ENCODE data around the gene POLR2L.

POLR2L gene

DNA sequence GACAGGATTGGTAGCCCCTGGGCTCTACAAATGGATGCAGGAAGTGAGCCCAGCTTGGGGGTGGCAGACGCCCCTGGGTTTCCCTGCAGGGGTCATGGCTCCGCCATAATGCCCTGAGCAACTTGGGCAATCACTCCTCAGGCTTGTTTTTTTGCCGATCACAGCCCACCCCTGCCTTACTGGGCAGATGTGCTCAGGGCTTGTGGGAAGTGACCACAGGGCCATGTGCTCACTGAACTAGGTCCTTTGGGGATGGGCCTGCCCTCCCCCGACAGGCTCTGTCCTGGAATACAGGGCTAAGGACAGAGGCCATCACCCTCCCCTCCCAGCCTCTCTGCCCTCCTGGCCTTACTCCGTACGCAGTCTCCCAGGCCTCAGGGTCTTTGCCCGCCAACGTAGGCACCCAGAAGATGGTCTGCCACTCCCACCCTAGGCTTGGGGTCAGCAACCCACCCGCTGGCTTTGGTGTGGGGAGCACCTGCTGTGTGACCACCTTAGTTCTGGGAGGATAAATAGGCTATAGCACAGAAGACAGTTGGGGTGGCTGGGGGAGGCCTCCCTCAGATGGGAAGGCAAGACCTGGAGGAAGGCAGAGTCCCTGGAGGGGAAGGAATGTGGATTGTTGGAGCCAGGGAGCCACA lies 28.8 kb downstream of the POLR2L start:
- TF ChIP-seq JUND (IDR thresholded peaks at IDR 0.05; ENCODE audit: low read depth): no peak
- in situ Hi-C loops (cut with HindIII; ENCODE audit: low pct_unique_long_range_greater_than_20kb, low sequenced_read_pairs): no loop called here
- DNase-seq (ENCODE audit: low read depth in 1 of 2, low spot score in 1 of 2): no peak

DNA sequence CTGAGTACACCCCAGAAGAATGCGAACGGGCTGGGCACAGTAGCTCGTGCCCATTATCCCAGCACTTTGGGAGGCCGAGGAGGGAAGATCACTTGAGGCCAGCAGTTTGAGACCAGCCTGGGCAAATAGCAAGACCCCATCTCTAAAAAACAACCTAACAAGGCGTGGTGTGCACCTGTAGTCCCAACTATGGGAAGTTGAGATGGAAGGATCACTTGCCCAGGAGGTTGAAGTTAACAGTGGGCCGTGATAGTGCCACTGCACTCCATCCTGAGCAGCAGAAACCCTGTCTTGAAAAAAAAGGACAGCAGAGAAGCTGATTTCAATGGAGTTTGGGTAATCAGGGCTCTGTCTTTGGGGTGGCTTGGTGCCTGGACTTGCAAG lies 29.3 kb downstream of the POLR2L start:
- no peak for TF ChIP-seq JUND (IDR thresholded peaks at IDR 0.05; ENCODE audit: low read depth)
- no peak for DNase-seq (ENCODE audit: low read depth in 1 of 2, low spot score in 1 of 2)

DNA sequence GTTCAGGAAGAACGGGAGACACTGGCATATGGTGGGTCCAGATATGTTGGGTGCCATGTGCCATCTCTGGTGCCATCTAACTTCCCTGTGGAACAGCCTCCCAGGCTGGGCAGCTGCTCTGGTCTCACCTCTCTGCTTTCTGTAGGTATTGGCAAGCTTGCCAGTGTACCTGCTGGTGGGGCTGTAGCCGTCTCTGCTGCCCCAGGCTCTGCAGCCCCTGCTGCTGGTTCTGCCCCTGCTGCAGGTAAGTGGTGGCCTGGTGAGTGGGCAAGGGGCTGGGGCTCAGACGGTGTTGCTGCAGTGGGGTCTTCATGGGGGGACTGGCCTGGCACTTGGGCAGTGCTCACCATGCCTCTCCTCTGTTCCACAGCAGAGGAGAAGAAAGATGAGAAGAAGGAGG lies 29.9 kb downstream of the POLR2L start:
- in situ Hi-C loops (cut with HindIII; ENCODE audit: low pct_unique_long_range_greater_than_20kb, low sequenced_read_pairs): no loop called here
- no peak for DNase-seq (ENCODE audit: low read depth in 1 of 2, low spot score in 1 of 2)
- no peak for TF ChIP-seq JUND (IDR thresholded peaks at IDR 0.05; ENCODE audit: low read depth)

More for the DNA sequence above, 29.3 kb downstream of the POLR2L start:
- in situ Hi-C loops (cut with HindIII; ENCODE audit: low pct_unique_long_range_greater_than_20kb, low sequenced_read_pairs): no loop called here

DNA sequence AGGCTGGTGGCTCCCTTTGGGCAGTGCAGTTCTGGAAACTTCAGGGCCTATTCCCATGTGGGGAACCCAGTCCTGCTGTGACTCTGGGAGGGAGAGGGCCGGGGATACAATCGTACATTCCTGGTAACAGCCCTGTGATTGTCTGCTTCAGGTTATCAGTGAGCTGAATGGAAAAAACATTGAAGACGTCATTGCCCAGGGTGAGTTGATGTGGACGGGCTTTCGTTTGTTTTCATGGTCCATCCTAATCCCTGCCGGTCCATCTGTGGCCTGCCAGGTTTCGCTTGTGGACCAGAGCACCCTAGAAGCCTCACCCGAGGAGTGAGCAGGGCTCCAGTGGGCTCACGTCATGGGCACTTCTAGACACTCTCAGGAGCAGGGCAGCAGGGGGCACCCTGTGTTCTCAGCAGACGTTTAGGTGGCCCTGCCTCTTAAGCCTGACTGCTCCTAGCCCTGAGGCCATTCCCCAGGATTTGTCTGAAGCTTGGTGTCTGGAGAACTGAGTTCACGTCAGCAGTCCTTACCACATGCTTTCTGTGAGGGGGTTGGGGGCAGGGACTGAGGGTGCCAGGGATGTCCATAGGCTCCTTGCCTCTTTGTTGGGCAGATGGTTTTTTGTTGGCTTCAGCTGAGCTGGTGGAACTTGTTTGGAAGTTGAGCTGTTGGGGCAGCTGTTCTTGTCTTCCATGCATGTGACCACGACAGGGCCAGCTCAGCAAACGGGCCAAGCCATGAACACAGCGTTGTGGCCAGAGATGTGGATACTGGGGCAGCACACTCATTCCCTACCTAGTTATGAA lies 30.7 kb downstream of the POLR2L start:
- in situ Hi-C loops (cut with HindIII; ENCODE audit: low pct_unique_long_range_greater_than_20kb, low sequenced_read_pairs): no loop called here
- no peak for TF ChIP-seq JUND (IDR thresholded peaks at IDR 0.05; ENCODE audit: low read depth)

DNA sequence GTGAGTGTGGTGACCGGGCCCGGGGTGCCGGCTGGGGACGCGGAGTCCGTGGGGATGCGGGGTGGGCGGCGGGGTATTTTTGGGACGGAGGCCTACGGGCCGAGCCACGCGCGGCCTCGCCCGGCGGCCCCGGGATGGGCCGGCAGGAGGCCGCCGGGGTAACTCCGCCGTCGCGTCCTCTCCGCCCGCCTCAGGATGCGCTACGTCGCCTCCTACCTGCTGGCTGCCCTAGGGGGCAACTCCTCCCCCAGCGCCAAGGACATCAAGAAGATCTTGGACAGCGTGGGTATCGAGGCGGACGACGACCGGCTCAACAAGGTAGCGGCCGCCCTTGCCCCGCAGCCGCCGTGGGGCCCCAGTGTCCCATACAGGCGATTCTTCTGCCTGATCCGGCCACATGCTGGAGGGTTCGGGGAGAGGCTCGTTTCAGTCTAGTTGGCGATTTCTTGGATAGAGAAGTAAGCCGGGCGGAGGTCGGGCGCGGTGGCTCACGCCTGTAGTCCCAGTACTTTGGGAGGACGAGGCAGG lies 32.2 kb downstream of the POLR2L start:
- no peak for TF ChIP-seq JUND (IDR thresholded peaks at IDR 0.05; ENCODE audit: low read depth)
- in situ Hi-C loops (cut with HindIII; ENCODE audit: low pct_unique_long_range_greater_than_20kb, low sequenced_read_pairs): no loop called here
- DNase-seq (ENCODE audit: low read depth in 1 of 2, low spot score in 1 of 2): no peak

More for the DNA sequence above, 30.7 kb downstream of the POLR2L start:
- DNase-seq (ENCODE audit: low read depth in 1 of 2, low spot score in 1 of 2): peak in 1 of 2 experiments; percentile 49

DNA sequence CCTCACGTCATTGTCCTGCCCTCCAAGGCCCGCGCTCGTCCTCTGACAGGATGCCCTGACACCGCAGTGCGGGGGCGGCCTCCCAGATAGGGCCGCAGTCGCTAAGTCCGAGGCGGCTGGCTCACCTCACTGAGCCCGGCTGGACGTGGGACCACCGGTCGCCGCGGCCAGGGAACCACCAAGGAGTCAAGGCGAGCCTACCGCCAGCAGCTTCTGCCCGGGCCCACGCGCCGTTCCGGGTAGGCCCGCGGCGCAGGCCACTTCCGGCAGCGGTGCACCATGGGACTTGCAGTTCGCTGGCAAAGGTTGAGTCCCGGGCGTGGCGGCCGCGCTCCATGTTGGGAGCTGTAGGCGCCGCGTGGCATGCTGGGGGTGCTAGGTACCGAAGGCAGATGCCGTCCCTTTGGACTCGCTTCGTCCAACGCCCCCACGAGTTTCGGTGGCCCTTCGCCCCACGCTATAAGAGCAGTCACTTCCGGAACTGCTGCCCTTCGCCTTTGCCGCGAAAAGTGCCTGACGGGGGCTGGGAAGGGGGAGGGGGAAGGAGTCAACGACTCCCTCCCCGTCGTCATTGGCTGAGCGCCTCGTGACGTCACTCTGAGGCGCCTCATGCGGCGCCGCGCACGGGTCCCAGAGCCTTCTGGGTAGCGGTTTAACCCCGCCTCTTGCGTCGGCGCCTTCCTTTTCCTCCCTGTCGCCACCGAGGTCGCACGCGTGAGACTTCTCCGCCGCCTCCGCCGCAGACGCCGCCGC lies 32.9 kb downstream of the POLR2L start, which contains the start of gene RPLP2:
Gene RPLP2, plus strand, starts transcription at position 681 of the 753 bp plus-strand sequence. CDS start 268 bp downstream, outside the sequence.
- in situ Hi-C loops (cut with HindIII; ENCODE audit: low pct_unique_long_range_greater_than_20kb, low sequenced_read_pairs): no loop called here
- TF ChIP-seq JUND (IDR thresholded peaks at IDR 0.05; ENCODE audit: low read depth): no peak
- DNase-seq (ENCODE audit: low read depth in 1 of 2, low spot score in 1 of 2): peak; percentile 85 to 96

DNA sequence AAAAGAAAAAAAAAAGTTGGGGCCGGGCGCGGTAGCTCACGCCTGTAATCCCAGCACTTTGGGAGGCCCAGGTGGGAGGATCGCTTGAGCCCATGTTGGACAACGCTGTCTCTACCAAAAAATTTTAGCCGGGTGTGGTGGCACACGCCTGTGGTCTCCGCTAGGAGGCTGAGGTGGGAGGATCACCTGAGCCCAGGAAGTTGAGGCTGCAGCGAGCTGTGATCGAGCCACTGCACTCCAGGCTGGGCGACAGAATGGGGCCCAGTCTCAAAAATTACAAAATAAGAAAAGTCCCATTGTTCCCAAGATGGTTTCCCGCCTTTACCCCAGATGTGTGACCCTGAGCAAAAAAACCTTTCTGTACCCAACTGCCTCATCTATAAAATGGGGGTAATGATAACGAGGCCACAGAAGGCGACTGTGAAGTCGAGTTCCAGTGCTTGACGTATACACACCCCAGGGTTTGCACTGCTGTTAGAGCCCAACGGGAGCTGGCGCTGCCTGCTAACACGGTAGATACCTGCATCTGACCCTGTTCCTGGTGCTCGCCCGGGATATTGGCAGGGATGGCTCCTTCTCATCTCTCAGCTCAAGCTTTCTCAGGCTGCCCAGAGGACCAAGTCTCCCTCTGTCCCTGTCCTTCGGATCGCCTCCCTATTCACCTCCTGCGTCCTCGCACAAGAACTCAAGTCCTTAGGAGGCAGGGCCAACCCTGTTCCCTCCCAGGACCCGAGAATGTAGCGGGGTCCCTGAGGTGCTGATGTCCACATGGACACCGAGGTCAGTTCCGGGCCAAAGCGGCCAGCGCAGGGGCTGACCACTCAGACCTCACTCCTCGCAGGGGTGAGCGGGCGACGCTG lies 33.7 kb downstream of the POLR2L start:
- TF ChIP-seq JUND (IDR thresholded peaks at IDR 0.05; ENCODE audit: low read depth): no peak
- DNase-seq (ENCODE audit: low read depth in 1 of 2, low spot score in 1 of 2): no peak
- in situ Hi-C loops (cut with HindIII; ENCODE audit: low pct_unique_long_range_greater_than_20kb, low sequenced_read_pairs): no loop called here

DNA sequence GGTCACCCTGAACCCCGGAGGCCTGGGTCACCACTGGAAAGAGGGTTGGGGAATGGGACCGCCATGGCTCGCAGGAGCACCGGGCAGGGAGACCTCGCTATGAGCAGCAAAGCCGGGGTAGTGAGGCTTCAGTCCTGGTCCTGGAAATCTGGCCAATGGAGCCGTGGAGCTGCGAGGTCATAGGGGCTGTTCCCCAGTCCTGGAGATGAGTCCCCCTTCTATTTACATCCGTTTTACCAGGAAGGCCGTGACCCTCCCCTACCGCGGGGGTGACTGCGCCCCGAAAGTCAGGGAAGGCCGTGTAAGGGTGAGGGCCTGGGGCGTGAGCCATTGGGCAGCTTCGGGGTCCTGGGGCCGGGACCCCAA lies 37.7 kb downstream of the POLR2L start:
- in situ Hi-C loops (cut with HindIII; ENCODE audit: low pct_unique_long_range_greater_than_20kb, low sequenced_read_pairs): no loop called here
- TF ChIP-seq JUND (IDR thresholded peaks at IDR 0.05; ENCODE audit: low read depth): no peak
- DNase-seq (ENCODE audit: low read depth in 1 of 2, low spot score in 1 of 2): no peak

DNA sequence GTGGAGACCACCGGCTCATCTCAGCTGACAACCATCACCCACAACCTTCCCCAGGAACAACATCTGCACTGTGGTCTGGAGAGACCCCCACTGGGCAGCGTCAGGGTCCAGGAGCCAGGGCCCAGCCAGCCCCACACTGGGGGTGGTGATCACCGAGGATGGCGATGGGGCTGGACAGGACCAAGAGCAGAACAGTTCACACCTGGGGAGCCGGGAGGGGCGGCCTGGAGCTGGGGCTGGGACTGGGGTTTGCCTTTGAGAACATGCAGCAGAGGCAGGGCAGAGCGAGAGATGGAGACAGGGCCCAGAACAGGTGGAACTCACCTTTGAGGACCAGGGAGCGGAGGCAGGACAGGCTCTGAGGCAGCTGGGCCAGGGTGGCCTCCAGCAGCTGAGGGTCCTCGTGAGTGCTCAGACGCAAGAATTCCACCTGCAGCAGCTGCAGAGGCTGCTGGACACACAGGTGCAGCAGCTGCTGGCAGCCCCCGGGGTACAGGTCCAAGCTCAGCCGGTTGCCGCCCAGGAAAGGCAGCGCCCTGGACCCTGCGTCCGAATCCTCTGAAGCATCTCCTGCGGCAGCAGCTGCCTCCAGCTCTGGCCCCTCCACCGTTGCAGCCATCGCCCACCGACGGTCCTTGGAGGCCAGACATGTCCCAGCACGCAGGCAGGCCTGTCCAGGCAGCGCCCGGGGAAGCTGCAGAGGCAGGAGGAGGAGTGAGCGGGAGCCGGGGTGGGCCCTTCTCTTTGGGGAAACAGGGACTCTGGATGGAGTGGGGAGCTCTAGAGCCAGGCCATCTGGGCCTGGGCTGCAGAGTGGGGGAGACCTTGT lies 38.3 kb downstream of the POLR2L start:
- in situ Hi-C loops (cut with HindIII; ENCODE audit: low pct_unique_long_range_greater_than_20kb, low sequenced_read_pairs): no loop called here
- TF ChIP-seq JUND (IDR thresholded peaks at IDR 0.05; ENCODE audit: low read depth): no peak
- DNase-seq (ENCODE audit: low read depth in 1 of 2, low spot score in 1 of 2): no peak

DNA sequence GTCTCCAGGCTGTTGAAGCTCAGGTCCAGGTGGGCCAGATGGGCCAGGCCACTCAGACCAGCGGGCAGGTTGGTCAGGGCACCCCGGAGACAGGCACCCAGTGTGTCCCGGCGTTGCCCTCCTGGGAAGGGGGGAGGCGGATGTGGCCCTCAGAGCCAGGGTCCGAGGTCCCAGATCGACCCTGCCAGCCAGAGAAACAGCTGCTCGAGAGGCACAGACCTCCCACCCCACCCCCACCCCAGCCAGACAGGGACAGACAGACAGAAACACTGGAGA lies 38.9 kb downstream of the POLR2L start:
- in situ Hi-C loops (cut with HindIII; ENCODE audit: low pct_unique_long_range_greater_than_20kb, low sequenced_read_pairs): no loop called here
- TF ChIP-seq JUND (IDR thresholded peaks at IDR 0.05; ENCODE audit: low read depth): no peak
- no peak for DNase-seq (ENCODE audit: low read depth in 1 of 2, low spot score in 1 of 2)

DNA sequence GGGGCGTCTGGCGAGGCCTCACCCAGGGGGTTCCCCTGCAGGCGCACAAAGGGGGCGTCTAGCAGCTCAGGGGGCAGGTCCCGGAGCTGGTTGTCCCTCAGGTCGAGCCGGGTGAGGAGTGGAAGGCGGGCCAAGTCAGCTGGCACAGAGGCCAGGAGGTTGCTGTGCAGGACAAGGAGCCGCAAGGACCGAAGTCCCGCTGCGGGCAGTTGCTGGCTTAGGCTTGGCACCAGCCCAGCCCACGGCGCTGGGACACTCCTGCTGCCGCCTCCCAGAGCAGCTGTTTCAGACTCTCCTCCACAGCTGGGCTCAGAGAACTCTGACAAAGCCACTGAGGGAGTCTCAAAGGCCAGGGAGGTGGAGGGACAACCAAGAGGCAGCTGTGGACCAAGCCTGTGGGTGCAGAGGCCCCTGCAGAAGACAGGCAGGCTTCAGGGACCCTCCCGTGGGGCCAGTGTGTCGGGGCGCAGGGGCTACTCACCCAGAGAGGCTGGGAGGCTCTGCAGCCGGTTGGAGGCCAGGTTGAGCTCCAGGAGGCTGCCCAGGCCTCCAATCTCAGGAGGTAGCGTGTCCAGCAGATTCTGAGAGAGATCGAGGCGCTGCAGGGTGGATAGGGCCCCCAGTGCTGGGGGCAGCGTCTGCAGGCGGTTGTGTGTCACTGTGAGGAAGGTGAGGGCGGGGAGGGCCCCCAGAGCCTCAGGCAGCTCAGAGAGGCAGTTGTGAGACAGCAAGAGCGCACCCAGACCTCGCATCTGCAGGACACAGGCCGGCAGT lies 39.4 kb downstream of the POLR2L start:
- DNase-seq (ENCODE audit: low read depth in 1 of 2, low spot score in 1 of 2): no peak
- no peak for TF ChIP-seq JUND (IDR thresholded peaks at IDR 0.05; ENCODE audit: low read depth)
- in situ Hi-C loops (cut with HindIII; ENCODE audit: low pct_unique_long_range_greater_than_20kb, low sequenced_read_pairs): no loop called here

Measured in T47D (cell line).